Hepatocyte (in vitro differentiated cells): ENCODE data around the gene ARMC10.

Source experiments
- CTCF ChIP-seq: fragments of 200-600 bp; sonication (generic); IDR thresholded peaks from 2 replicates; pipeline ENCODE4 v1.5.1; 2016; ENCODE audit warnings: antibody characterized with exemption, mild to moderate bottlenecking; ENCODE audit not compliant: poor library complexity
- EZH2phosphoT487 ChIP-seq: fragments of 200-600 bp; sonication (generic); IDR thresholded peaks from one replicate; pipeline ENCODE4 v1.6.1; 2018; ENCODE audit warnings: antibody characterized with exemption, mild to moderate bottlenecking, low read depth, moderate library complexity; ENCODE audit not compliant: unreplicated experiment, severe bottlenecking

DNA sequence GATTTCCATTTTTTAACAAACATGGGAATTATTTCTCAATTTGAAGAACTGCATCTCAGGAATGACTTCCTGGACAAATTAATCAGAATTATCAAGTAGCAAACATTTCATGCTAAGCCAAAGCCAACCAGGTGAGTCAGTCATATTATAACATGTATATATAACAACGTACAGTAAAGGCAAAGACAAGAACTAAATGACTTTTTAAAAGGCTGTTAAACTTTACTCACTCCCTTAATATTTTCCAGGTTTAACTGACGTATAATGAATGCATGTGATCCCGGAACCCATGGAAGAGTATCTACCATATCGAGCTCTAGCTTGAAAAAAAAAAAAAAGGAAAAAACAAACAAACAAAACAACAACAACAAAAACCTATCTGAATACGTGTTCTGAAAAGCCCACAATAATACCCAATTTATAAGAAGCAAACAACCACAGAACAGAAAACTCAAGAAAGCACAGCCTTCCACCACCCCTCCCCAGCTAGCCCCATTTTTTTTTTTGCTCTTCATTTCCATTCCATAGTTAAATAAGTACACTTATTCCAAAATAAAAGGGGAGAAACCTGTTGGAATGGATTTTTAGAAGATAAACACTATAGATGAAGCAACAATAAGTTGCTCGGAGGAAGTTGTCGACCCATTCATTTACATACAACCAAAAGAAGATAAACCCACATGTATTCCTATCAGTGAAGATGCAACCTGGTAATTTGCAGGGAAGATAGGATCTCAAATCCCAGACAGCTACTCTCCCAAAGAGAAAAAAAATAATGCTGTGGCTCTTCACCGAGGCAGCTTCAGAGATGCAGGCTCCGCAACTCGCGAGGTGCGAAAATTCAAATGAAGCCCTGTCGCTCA lies 73.4 kb downstream of the ARMC10 start:
- TF ChIP-seq CTCF = no peak
- no peak for TF ChIP-seq EZH2phosphoT487
